HG02642 (cell line): ENCODE data around the gene SUMO3.

Source experiments
- ATAC-seq: cut with Tn5 transposase; IDR thresholded peaks from one replicate; pipeline ENCODE4 v1.9.1; 2021; ENCODE audit warnings: mild to moderate bottlenecking; ENCODE audit not compliant: unreplicated experiment, poor library complexity

Gene SUMO3

DNA sequence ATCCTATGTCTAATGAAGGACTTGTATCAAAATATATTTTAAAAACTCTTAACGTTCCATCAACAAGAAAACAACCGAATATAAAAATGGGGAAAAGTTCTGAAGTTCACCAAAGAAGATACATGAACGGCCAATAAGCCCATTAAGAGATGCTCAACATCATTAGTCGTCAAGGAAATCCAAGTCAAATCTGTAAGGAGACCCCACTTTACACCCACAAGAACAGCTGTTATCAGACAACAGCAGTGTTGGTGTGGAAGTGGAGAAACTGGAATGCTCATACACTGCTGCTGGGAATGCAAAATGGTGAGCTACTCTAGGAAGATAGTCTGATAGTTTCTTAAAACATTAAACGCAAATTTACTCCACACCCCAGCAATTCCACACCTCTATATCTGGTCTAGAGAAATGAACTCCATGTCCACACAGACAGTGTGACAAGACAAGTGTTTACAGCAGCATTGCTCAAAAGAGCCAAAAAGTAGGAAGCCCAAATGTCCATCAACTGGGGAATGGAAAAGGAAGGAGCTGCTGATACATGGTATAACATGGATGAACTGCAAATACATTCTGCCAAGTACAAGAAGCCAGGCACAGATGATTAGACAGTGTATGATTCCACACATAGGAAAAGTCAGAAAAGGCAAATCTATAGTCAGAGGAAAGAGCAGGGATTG is 34.7 kb downstream of the SUMO3 start:
- no peak for ATAC-seq

- ATAC-seq = no peak
These were observed 36.9 kb downstream of the SUMO3 start for GRCh38 chr21:44780767-44781459.

- no peak for ATAC-seq
These were observed 37.7 kb downstream of the SUMO3 start for GRCh38 chr21:44780137-44780502.

- ATAC-seq = no peak
These were observed 38.3 kb downstream of the SUMO3 start for GRCh38 chr21:44779417-44780136.

DNA sequence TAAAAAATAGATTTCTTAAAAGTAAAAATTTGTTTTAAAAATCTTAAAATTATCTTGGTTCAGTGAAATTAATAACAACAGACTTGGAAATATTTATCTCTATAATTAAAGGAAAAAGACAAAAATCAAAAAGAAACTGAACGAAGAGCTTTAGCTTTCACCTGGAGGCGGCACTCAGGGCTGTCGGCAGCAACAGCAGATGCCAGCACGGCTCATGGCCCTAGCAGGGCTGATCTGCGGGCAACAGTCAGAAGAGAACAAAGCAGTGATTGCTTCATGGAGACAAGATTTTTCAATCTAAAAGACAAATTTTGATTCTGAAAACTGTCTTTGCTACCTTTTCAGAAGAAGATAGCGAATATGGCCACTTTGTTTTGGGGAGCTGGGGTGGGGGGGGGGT is 38.9 kb downstream of the SUMO3 start:
- ATAC-seq = no peak

DNA sequence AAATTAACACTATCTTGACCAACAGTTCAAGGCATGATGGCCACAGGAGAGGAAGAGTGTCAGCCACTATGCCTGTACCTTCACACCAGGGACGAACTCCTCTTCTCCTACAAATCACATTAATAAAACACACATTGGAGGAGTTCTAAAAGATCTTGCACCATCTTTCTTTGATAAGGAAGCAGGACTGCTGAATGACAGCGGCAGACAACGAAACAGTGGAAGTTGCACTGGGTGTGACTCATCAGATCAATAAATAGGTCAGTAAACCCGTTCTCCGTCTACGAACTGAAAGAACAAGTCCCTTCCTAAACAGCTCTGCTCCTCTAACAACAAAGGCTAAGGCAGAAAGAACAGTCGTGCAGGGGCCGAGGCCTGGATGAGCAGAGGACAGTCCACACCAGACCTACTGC is 39.4 kb downstream of the SUMO3 start:
- no peak for ATAC-seq

DNA sequence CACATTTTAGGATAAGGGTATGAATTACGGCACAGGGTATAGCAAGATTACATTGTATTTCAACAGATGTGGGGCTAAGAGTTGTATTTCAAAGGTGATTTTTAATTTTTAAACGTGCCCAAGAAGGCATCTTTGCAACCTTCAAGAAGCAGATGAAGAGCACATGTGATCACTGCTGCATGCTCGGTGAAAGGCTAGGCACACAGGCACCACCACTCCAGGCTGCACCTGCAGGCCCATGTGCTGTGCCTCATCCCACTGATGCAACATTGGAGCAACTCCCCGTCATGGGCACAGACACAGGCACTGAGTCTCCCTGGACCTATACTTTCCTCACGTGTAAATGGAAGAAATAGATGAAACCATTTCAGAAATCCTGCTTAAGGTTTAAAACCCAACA is 39.8 kb downstream of the SUMO3 start:
- no peak for ATAC-seq

DNA sequence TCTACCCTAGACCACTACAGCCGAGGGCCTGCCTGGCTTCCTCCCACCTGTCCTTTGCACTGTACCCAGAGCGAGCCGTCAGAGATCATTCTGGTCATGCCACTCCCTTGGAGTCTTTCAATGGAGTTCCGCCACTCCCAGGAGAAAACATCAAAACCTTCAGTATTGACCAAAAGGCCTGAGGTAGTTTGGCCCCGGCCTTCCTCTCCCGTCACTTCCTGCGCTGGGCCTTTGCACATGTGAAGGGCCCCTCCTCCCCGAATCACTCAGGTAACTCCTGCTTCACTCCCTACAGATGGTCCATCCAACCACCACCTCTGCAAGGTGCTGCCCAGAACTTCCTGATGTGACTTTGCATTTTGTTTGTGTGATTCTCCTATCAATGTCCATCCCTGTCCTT is 42.9 kb downstream of the SUMO3 start:
- ATAC-seq = no peak

DNA sequence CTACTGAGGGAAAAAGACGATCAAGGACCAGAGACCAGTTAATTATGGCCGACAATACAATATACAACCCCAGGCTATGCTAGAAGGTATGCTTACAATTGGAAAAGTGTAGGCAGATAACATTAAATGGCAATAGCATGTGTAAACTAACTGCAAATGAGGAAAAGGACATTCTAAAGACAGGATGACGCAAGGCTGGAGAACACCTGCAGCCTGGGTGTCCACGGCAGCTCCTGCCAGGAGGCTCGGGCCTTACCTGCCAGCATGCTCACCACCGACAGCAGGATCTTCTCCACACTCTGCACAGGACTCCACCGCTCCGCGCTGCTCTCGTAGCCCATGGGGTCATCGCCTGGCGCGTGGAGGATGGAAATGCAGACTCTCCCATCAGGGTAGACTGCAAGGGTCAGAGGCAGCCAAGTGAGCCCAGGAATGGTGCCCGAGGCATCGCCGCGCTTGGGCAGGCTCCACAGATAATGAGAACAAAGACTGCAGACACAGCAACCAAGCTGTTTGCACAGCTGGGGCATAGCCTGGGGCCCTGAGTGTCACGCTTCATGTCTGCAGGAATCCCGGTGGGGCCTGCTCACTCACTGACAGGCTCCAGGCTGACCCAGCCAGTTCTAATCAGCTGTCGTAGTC is 44.5 kb downstream of the SUMO3 start:
- ATAC-seq = no peak

- ATAC-seq = no peak
These were observed 45.9 kb downstream of the SUMO3 start for GRCh38 chr21:44771896-44772525.

GRCh38 chr21:44767834-44768831 is 49.7 kb downstream of the SUMO3 start:
- no peak for ATAC-seq

DNA sequence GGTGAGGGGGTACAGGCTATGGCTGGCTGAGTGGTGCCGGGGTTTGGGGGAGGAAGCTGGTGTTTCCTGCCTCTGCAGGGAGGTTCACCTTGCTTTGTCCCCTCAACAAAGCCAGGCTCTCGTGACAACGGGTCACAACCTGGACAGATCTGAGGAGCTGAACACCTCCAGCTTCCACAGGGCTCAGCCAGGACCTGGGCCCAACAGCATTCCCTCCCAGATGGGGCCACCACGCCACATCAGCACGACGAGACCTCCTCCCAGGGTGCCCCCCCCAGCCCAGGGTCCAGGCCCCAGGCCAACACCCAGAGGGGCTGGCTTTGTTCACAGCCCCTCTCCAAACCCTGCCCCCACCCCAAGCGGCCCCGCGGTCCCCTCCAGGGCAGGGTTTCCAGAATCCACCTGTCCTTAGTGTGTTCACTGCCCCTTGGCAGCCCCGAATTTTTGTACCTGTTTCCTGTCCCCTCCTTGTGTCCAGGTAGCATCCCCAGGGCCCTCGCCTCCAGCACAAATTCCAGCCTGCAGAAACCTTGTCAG is 51.0 kb downstream of the SUMO3 start:
- ATAC-seq = no peak

DNA sequence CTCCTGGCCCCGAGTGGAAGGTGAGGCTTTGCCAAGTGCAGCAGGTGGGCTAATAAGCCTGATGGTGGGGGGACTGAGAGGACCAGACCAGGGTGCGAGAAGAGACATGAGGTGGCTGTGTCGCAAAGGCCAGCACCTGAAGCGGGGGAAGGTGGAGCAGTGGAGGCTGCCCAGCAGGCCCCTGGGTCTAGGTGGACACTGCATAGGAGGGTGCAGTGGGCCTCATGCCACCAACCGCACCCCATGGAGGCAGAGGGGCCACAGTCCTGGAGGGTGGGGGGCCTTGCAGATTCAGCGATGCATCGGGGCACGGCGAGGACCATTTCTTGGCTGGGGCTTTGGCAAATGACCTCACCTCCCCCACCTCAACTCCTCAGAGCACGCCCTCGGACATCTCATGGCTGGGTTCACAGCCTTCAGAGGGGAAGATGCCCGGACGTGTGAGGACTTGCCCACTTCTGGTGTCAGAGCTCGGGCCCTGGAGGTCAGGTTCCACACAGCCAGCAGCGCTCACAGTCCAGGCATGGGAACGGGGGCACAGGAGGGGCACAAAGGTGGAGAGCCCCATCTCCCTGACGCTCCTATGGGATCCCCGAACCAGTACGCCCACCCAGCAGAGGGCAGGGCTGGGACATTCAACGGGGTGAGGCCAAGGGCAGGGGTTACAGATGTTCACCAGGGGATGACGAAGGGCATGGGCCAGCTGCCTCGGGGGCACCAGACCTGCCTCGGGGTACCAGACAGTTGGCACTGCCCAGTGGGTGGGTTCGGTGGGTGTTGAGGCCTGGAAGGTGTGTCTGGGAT is 51.6 kb downstream of the SUMO3 start:
- ATAC-seq = no peak

DNA sequence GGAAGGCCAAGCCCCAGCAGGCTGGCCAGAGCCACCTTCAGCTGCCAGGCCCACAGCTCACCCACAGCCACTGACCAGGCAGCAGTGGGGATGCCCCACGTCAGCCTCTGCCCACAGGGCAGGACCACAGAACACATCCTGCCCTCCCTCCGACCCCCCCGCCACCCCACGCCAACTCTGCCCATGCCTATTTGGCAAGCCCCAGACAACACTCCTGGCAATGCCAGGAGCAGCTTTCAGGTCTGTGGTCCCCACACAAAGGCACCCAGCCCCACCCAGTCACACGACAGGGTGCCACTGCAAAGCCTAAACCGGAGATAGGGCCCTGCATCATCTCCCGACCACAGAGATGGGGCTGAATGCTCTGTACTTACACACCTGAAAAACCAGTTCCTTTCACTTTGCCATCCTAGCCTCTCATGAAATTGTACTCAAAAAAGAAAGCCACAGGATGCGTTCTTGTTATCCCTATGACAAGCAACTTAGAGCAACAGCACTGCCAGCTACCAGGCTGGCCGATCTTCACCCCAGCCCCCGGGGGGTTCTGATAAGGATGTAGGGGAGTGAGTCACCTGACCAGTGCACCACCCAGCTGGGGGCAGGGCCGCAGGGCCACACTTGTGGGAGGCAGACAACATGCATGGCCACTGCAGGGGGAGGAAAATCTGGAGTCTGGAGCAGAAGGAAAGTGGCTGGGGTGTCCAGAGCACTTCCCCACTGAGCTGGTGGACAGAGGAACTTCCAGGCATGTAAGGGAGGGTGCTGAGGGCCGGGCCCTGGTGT is 52.4 kb downstream of the SUMO3 start:
- no peak for ATAC-seq

DNA sequence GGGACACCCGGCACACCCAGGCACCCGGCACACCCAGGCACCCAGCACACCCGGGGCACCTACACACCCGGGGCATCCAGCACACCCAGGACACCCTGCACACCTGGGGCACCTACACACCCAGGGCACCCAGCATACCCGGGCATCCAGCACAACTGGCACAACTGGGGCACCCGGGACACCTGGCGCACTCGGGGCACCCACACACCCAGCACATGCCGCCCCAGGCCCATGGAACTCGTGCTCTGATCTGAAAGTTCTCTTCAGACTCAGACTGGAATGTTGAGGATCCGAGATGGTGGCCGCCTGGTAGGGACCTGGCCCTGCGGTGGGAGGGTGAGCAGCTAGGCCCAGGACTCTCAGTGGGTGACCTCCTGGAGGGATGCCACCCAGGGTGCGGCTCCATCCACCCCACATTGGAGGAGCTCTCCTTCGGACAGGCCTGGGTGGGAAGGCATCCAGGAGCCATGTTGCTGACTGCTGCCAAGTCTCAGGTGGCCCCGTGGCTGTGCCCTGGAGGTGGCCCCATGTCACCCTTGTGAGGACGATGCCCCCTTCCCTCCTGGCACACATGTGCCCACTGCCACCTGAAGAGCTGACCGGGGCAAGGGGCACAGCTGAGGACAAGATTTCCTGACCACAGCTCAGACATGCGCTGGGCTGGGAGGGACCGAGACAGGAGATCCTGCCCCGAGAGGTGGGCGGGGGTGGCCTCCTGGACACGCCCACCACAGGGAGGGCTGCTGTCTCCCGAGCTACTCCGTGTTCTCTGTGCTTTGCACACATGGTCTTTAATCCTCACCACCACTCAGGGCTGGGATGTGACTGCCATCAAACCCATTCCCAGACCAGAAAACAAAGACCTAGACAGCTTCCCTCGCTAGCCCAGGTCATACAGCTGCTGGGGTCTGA is 53.3 kb downstream of the SUMO3 start:
- no peak for ATAC-seq

DNA sequence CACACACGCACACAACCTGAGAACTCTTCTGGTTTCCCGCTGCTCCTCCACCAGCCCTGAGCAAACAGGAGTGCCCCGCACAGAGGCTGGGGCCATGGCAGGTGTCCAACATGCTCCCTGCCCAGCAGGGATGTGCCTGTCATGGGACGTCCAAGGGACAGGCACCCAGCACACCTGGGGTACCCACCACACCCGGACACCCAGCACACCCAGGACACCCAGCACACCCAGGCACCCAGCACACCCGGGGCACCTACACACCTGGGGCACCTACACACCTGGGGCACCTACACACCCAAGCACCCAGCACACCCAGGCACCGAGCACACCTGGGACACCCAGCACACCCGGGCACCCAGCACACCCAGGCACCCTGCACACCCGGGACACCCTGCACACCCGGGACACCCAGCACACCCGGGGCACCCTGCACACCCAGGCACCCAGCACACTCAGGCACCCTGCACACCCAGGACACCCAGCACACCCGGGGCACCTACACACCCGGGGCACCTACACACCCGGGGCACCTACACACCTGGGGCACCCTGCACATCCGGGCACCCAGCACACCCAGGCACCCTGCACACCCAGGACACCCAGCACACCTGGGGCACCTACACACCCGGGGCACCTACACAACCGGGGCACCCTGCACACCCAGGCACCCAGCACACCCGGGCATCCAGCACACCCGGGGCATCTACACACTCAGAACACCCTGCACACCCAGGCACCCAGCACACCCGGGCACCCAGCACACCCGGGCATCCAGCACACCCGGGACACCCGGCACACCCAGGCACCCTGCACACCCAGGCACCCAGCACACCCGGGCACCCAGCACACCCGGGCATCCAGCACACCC is 54.2 kb downstream of the SUMO3 start:
- ATAC-seq = no peak
